Parathyroid adenoma (tissue), 2 donors: ENCODE data around the gene PRR3.
A peak's percentile ranks its signal among the peaks of the same experiment; 100 is the strongest.

ENCODE experiments used
- H2AFZ ChIP-seq: fragments of 300-600 bp; sonication (generic); one replicate; pipeline ENCODE4 v1.7.0; 2017; ENCODE audit warnings: antibody characterized with exemption, mild to moderate bottlenecking
- H3K27ac ChIP-seq: fragments of 300-600 bp; sonication (generic); one replicate; pipeline ENCODE4 v1.7.0; 2017
- H3K27me3 ChIP-seq: fragments of 300-600 bp; sonication (generic); one replicate; pipeline ENCODE4 v1.7.0; 2017; ENCODE audit warnings: low read length; ENCODE audit not compliant: control insufficient read depth, insufficient read depth
- H3K36me3 ChIP-seq: fragments of 300-600 bp; sonication (generic); one replicate; pipeline ENCODE4 v1.7.0; 2017; ENCODE audit warnings: low read length; ENCODE audit not compliant: control insufficient read depth, insufficient read depth
- H3K4me1 ChIP-seq: fragments of 300-600 bp; sonication (generic); one replicate; pipeline ENCODE4 v1.7.0; 2017; ENCODE audit warnings: control low read depth
- H3K4me2 ChIP-seq: fragments of 300-600 bp; sonication (generic); one replicate; pipeline ENCODE4 v1.7.0; 2017; ENCODE audit warnings: low read length
- H3K4me3 ChIP-seq: fragments of 300-600 bp; sonication (generic); one replicate; pipeline ENCODE4 v1.7.0; 2017; ENCODE audit warnings: low read depth, low read length
- H3K79me2 ChIP-seq: fragments of 300-600 bp; sonication (generic); one replicate; pipeline ENCODE4 v1.7.0; 2017; ENCODE audit warnings: control low read depth
- H3K9ac ChIP-seq: fragments of 300-600 bp; sonication (generic); one replicate; pipeline ENCODE4 v1.7.0; 2017; ENCODE audit warnings: mild to moderate bottlenecking
- H3K9me3 ChIP-seq: fragments of 300-600 bp; sonication (generic); one replicate; pipeline ENCODE4 v1.7.0; 2017; ENCODE audit warnings: low read length; ENCODE audit not compliant: control insufficient read depth
- CTCF ChIP-seq: fragments of 300-600 bp; sonication (generic); IDR thresholded peaks from one replicate; pipeline ENCODE4 v1.7.0; 2017; ENCODE audit warnings: antibody characterized with exemption, mild to moderate bottlenecking
- donor health status: primary hyperparathyroidism.

The PRR3 gene, protein sequence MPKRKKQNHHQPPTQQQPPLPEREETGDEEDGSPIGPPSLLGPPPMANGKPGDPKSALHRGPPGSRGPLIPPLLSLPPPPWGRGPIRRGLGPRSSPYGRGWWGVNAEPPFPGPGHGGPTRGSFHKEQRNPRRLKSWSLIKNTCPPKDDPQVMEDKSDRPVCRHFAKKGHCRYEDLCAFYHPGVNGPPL

GRCh38 chr6:30556906-30557682, at the start of gene PRR3:
Gene PRR3 (plus strand): TSS chr6:30557295. CDS start chr6:30557345, 50 bp downstream.
- Histone ChIP-seq H3K4me3 (peak within 1 kb of the TSS; percentile 100), H3K9me3 (no peaks in the 10 kb centered on the region), H3K79me2 (no peaks in the 10 kb centered on the region), H3K27ac (peak within 1 kb of the TSS; percentile 99), H3K9ac (peak within 1 kb of the TSS; percentile 91), H3K4me2 (peak within 1 kb of the TSS; percentile 100), H2AFZ (peak within 1 kb of the TSS; percentile 98), H3K27me3 (no peaks in the 10 kb centered on the region), H3K36me3 (no peaks in the 10 kb centered on the region), H3K4me1 (peaks cover 8% of the 10 kb centered on the region)
- TF ChIP-seq CTCF = no peak

- Histone ChIP-seq H3K4me3 (no peak overlapping the region), H3K27ac (no peak overlapping the region), H3K79me2 (no peaks in the 10 kb centered on the region), H2AFZ (no peak overlapping the region), H3K4me2 (no peak overlapping the region), H3K4me1 (no peaks in the 10 kb centered on the region), H3K36me3 (no peaks in the 10 kb centered on the region), H3K27me3 (no peaks in the 10 kb centered on the region), H3K9ac (no peak overlapping the region), H3K9me3 (no peaks in the 10 kb centered on the region)
- TF ChIP-seq CTCF = no peak
These were observed 49.0 kb upstream of the PRR3 start for GRCh38 chr6:30507849-30508827.

DNA sequence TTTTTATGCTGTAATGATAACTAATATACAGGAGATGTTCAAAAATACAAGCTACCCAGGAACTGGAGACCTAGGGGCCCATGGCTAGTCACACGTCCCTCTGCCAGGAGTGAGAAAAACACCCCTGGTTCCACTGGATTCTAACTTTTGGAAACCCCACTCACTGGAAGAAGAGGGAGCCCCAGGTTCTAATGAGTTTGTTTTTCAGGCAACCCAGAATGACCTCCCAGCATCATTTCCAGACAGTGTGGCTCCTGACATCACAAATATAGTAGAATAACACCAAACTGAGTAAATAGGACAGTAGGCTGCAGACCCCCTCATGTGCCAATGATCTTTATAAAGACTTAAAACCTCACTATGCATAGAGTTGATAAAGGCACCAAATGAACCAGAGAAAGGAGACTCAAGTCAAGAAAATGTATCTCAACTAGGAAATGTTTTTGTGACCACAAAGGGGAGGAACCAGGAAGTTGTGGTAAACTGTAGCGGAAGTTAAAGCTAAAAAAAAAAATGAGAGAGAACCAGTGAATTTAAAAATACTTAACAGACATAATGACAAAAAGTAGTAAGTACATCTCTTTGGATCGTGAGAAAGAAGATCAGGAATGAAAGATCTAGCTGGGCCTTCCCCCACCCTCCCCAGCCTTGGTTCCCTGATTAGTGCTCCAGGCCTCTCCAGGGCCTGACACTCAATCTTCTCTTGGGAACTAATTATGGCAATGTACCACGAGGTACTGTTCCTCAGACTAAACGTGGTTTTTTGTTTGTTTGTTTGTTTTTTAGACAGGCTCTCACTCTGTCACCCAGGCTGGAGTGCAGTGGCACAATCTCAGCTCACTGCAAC, 48.0 kb upstream of the PRR3 start:
- H2AFZ ChIP-seq = no peak overlapping the region
- no peaks in the 10 kb centered on the region for H3K79me2 ChIP-seq
- H3K9ac ChIP-seq = no peak overlapping the region
- H3K4me1 ChIP-seq = no peaks in the 10 kb centered on the region
- no peak for TF ChIP-seq CTCF
- H3K4me2 ChIP-seq = no peak overlapping the region
- no peak overlapping the region for H3K4me3 ChIP-seq
- H3K9me3 ChIP-seq = no peaks in the 10 kb centered on the region
- H3K27ac ChIP-seq = no peak overlapping the region
- no peaks in the 10 kb centered on the region for H3K27me3 ChIP-seq
- no peaks in the 10 kb centered on the region for H3K36me3 ChIP-seq

DNA sequence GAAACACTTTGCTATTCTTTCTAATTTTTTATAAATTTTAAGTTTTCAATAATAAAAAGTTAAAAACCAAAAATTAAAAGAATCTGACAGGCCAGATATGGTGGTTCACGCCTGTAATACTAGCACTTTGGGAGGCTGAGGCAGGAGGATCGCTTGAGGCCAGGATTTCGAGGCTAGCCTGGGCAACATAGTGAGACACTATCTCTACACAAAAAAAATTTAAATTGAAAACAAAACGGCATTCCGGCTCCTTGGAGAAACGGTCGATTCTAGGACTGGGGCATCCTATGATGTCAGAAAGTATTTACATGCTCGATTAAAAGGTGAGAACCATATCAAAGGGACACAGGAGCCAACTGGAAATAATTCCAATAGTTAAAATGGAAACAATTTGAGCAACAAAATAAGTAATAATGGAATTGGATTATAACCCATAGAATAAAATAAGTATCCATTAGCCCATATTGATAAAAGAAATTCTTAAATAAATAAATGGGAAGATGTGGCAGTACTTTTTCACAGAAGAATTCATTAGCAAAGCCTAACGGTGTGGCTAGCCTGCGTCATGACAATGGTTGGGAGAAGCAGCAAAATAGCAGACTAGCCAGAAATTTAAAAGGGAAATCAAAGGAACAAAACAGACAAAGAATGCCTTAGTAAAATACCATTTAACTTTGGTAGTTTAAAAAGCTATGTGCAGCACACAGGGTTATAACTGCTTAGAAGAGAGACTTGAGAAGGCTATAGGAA, 46.5 kb upstream of the PRR3 start:
- no peak overlapping the region for H3K9ac ChIP-seq
- no peaks in the 10 kb centered on the region for H3K9me3 ChIP-seq
- no peaks in the 10 kb centered on the region for H3K36me3 ChIP-seq
- H3K4me2 ChIP-seq = no peak overlapping the region
- H3K4me3 ChIP-seq = no peak overlapping the region
- no peaks in the 10 kb centered on the region for H3K79me2 ChIP-seq
- no peak for TF ChIP-seq CTCF
- H3K4me1 ChIP-seq = no peaks in the 10 kb centered on the region
- no peak overlapping the region for H3K27ac ChIP-seq
- H2AFZ ChIP-seq = no peak overlapping the region
- H3K27me3 ChIP-seq = no peaks in the 10 kb centered on the region
